ENCODE results near the gene FZR1. TPM values are rescaled to one million over a fixed set of nuclear protein-coding genes. Genes with fewer than 3 reads are reported as not detected.

Gene FZR1
- total and polyA plus RNA-seq, 2 experiments from 2014 or later: 48.6 to 68.5 TPM

- no peak for TF ChIP-seq CTCF (IDR thresholded peaks at IDR 0.05; ENCODE audit: low read depth, low read length)
- Histone ChIP-seq H3K9me3 (ENCODE audit: low read depth) (no peaks in the 10 kb centered on the region), H3K27me3 (peaks cover 44% of the 10 kb centered on the region), H3K4me3 (no peak overlapping the region), H3K27ac (no peak overlapping the region), H3K4me1 (ENCODE audit: low read depth) (peaks cover 13% of the 10 kb centered on the region), H3K36me3 (no peaks in the 10 kb centered on the region)
- peak in 1 of 2 donors; percentile 28 for DNase-seq (ENCODE audit: low read depth in 1 of 2, low spot score in 1 of 2)
Observed at GRCh38 chr19:3464587-3465235, 41.4 kb upstream of the FZR1 start.

- Histone ChIP-seq H3K9me3 (ENCODE audit: low read depth) (no peaks in the 10 kb centered on the region), H3K4me3 (no peak overlapping the region), H3K27ac (no peak overlapping the region), H3K27me3 (peaks cover 43% of the 10 kb centered on the region), H3K4me1 (ENCODE audit: low read depth) (peaks cover 13% of the 10 kb centered on the region), H3K36me3 (no peaks in the 10 kb centered on the region)
- no peak for TF ChIP-seq CTCF (IDR thresholded peaks at IDR 0.05; ENCODE audit: low read depth, low read length)
- DNase-seq (ENCODE audit: low read depth in 1 of 2, low spot score in 1 of 2): no peak
Observed at GRCh38 chr19:3465552-3465951, 40.6 kb upstream of the FZR1 start.

GRCh38 chr19:3466635-3467034 lies 39.5 kb upstream of the FZR1 start:
- TF ChIP-seq CTCF (IDR thresholded peaks at IDR 0.05; ENCODE audit: low read depth, low read length): no peak
- Histone ChIP-seq H3K4me1 (ENCODE audit: low read depth) (peaks cover 13% of the 10 kb centered on the region), H3K27me3 (peaks cover 32% of the 10 kb centered on the region), H3K4me3 (no peak overlapping the region), H3K9me3 (ENCODE audit: low read depth) (no peaks in the 10 kb centered on the region), H3K27ac (no peak overlapping the region), H3K36me3 (no peaks in the 10 kb centered on the region)
- DNase-seq (ENCODE audit: low read depth in 1 of 2, low spot score in 1 of 2): no peak

- Histone ChIP-seq H3K27me3 (peaks cover 22% of the 10 kb centered on the region), H3K27ac (no peak overlapping the region), H3K36me3 (no peaks in the 10 kb centered on the region), H3K9me3 (ENCODE audit: low read depth) (no peaks in the 10 kb centered on the region), H3K4me3 (no peak overlapping the region), H3K4me1 (ENCODE audit: low read depth) (peaks cover 13% of the 10 kb centered on the region)
- no peak for DNase-seq (ENCODE audit: low read depth in 1 of 2, low spot score in 1 of 2)
- TF ChIP-seq CTCF (IDR thresholded peaks at IDR 0.05; ENCODE audit: low read depth, low read length): no peak
Observed at GRCh38 chr19:3467437-3468198, 38.5 kb upstream of the FZR1 start.

GRCh38 chr19:3468211-3468610 lies 37.9 kb upstream of the FZR1 start:
- DNase-seq (ENCODE audit: low read depth in 1 of 2, low spot score in 1 of 2): no peak
- H3K4me1 ChIP-seq (ENCODE audit: low read depth): peaks cover 10% of the 10 kb centered on the region
- peaks cover 16% of the 10 kb centered on the region for H3K27me3 ChIP-seq
- H3K4me3 ChIP-seq: no peak overlapping the region
- no peaks in the 10 kb centered on the region for H3K36me3 ChIP-seq
- TF ChIP-seq CTCF (IDR thresholded peaks at IDR 0.05; ENCODE audit: low read depth, low read length): no peak
- H3K27ac ChIP-seq: no peak overlapping the region
- H3K9me3 ChIP-seq (ENCODE audit: low read depth): no peaks in the 10 kb centered on the region

Data from cardiac muscle cell (in vitro differentiated cells and primary cell).